Activated naive CD4-positive, alpha-beta T cell treated with anti-CD3 and anti-CD28 coated beads, Interleukin-2, amount 50 U/mL, for 24 hours (primary cell): ENCODE results near the gene PDGFC.
"Not testable (repeated sequence)": the region's sequence is repeated elsewhere in the genome, so short reads cannot be mapped to it uniquely, and the experiment has no call there.

ENCODE experiments used
- H3K27ac Mint-ChIP-seq: one replicate; pipeline ENCODE4 v1.8.0; 2021; ENCODE audit warnings: mild to moderate bottlenecking, mixed read lengths
- H3K27me3 Mint-ChIP-seq: one replicate; pipeline ENCODE4 v1.8.0; 2021; ENCODE audit warnings: mixed read lengths
- H3K36me3 Mint-ChIP-seq: one replicate; pipeline ENCODE4 v1.8.0; 2021; ENCODE audit warnings: mixed read lengths
- H3K4me1 Mint-ChIP-seq: one replicate; pipeline ENCODE4 v1.8.0; 2021; ENCODE audit warnings: mixed read lengths
- H3K4me3 Mint-ChIP-seq: one replicate; pipeline ENCODE4 v1.8.0; 2021; ENCODE audit warnings: mild to moderate bottlenecking, mixed read lengths
- H3K9me3 Mint-ChIP-seq: one replicate; pipeline ENCODE4 v1.8.0; 2021; ENCODE audit warnings: mixed read lengths

The PDGFC gene

DNA sequence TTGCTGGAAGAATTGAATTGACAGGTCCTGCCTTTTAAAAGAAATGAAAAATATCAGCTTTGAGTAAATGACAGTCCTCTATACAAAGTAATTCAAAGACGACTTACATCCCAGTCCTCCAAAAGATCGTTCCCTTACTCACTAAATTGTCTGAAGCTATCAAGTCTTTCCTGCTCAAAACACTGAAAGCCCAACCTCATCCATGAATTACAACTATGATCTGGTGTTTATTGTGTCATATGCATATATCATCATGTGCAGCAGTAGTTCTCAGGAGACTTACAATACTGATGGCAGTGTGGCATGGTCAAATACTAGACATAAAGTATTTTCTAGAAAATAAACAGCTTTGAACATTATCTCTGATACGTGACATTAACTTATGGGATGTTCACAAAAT lies 97.8 kb downstream of the PDGFC start:
- no peaks in the 10 kb centered on the region for H3K27me3 Mint-ChIP-seq
- no peaks in the 10 kb centered on the region for H3K4me1 Mint-ChIP-seq
- H3K36me3 Mint-ChIP-seq: no peaks in the 10 kb centered on the region
- H3K27ac Mint-ChIP-seq: no peak overlapping the region
- H3K9me3 Mint-ChIP-seq: peaks cover 5% of the 10 kb centered on the region
- H3K4me3 Mint-ChIP-seq: no peak overlapping the region

DNA sequence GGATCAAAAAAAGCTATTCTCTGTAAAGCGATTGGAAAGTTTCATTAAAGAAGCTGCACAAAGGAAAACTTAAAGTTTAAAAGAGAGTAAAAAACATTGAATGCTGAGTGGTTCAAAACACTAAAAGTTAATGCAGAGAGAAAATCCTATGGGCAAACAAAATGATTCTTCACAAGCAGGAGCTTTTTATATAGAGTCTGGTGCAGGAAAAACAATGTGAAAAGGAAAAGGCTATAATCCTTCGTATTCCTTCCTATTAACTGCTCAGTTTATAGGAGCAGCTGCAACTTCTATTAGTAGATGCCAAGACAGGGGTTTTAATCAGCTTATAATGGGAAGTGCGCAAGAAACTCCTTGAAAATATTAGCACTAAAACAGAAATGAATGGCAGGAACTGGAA lies 100.7 kb downstream of the PDGFC start:
- H3K9me3 Mint-ChIP-seq: no peaks in the 10 kb centered on the region
- no peak overlapping the region for H3K4me3 Mint-ChIP-seq
- H3K27me3 Mint-ChIP-seq: no peaks in the 10 kb centered on the region
- H3K4me1 Mint-ChIP-seq: no peaks in the 10 kb centered on the region
- H3K27ac Mint-ChIP-seq: no peak overlapping the region
- H3K36me3 Mint-ChIP-seq: no peaks in the 10 kb centered on the region

DNA sequence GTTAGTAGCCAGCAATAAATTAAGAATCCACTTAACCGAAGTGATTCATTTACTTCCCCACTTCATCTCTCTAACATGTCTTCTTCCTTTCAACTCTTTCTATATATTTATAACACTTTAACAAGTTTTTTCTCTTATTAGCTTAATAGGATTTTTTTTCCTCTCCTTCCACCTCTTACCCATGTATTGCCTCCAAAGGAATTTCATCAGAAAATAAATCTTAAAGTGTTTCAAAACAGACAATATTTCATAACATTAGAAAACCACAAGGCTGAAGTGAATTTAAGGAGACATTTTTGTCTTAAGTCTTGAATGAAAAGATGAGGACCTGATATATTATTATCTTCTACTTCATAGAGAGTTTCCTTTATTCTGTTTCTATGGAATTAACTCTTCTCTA lies 101.5 kb downstream of the PDGFC start:
- H3K27me3 Mint-ChIP-seq: no peaks in the 10 kb centered on the region
- H3K4me3 Mint-ChIP-seq: no peak overlapping the region
- no peak overlapping the region for H3K27ac Mint-ChIP-seq
- H3K9me3 Mint-ChIP-seq: peaks cover 4% of the 10 kb centered on the region
- H3K4me1 Mint-ChIP-seq: no peaks in the 10 kb centered on the region
- H3K36me3 Mint-ChIP-seq: no peaks in the 10 kb centered on the region

DNA sequence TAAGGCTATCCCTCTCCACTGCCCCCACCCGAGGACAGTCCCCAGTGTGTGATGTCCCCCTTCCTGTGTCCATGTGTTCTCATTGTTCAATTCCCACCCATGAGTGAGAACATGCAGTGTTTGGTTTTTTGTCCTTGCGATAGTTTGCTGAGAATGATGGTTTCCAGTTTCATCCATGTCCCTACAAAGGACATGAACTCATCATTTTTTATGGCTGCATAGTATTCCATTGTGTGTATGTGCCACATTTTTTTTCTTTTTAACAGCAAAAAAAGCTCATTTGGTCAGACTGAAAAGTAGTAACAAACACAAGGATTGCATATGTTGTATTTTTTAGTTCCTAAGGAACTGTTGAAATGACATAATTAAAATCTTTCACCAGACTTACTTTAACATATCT lies 105.5 kb downstream of the PDGFC start:
- not testable (repeated sequence) for H3K4me3 Mint-ChIP-seq

DNA sequence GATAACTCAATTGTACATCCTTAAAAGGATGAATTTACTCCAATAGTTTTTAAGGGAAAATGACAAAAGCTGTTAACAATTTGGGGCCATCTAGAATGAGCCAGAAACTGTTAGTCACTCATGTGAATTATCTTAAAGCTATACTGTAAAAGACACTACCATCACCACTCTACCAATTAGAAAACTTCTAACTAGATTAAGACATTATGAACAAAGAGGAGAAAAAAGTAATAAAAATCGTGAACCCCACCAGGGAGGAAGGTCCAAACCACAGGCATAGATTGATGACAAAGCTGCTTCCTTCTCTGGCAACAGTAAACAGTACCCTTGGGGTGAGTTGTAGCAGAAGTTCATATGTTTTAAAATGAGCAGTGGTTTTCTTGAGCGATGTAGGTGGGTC lies 106.1 kb downstream of the PDGFC start:
- H3K36me3 Mint-ChIP-seq: no peaks in the 10 kb centered on the region

More for the DNA sequence above, 105.5 kb downstream of the PDGFC start:
- H3K4me1 Mint-ChIP-seq, H3K27me3 Mint-ChIP-seq, H3K36me3 Mint-ChIP-seq, H3K9me3 Mint-ChIP-seq, H3K27ac Mint-ChIP-seq: not testable (repeated sequence)

DNA sequence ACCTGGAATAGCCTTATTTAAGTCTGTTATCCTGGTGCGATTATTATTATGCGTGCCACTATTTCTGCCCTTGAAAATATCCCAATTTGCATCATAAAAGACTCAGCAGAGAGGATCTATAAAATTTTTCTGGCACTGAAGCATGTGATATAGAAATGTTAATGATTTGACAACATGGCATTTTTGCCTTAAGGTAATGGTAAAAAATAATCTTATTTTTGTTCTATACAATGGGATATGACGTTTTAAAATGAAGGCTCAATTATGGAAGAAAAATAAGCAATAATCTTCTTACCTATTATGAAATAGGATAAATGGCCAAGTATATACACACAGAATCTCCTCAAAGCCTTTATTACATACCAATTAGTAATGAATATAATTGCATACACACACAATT lies 113.5 kb downstream of the PDGFC start:
- Mint-ChIP-seq H3K4me1 (no peaks in the 10 kb centered on the region), H3K27me3 (no peaks in the 10 kb centered on the region), H3K36me3 (no peaks in the 10 kb centered on the region), H3K27ac (no peak overlapping the region), H3K9me3 (peaks cover 4% of the 10 kb centered on the region), H3K4me3 (no peak overlapping the region)

More for the DNA sequence above, 106.1 kb downstream of the PDGFC start:
- H3K27me3 Mint-ChIP-seq: no peaks in the 10 kb centered on the region
- H3K9me3 Mint-ChIP-seq: peaks cover 4% of the 10 kb centered on the region
- H3K4me1 Mint-ChIP-seq: no peaks in the 10 kb centered on the region
- no peak overlapping the region for H3K4me3 Mint-ChIP-seq
- no peak overlapping the region for H3K27ac Mint-ChIP-seq

DNA sequence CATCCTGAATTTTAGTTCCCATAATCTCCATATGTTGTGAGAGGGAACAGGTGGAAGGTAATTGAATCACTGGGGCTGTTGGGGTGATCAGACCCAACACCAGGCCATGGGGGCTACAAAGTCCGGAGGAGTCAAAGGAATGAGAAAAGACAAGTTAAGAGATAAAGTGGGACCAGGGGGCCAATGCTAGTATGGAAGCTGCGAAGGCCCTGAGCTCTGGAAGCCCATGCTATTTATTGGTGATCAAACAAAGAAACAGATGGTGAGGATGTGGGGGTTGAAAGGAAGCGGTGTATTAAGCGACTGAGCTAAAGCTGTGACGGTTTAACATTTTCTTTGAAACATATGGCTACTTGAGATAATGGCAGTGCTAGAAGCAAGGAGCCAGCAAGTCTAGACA lies 132.8 kb downstream of the PDGFC start:
- Mint-ChIP-seq H3K27me3 (no peaks in the 10 kb centered on the region), H3K27ac (no peak overlapping the region), H3K9me3 (no peaks in the 10 kb centered on the region), H3K4me1 (no peaks in the 10 kb centered on the region), H3K4me3 (no peak overlapping the region), H3K36me3 (no peaks in the 10 kb centered on the region)

DNA sequence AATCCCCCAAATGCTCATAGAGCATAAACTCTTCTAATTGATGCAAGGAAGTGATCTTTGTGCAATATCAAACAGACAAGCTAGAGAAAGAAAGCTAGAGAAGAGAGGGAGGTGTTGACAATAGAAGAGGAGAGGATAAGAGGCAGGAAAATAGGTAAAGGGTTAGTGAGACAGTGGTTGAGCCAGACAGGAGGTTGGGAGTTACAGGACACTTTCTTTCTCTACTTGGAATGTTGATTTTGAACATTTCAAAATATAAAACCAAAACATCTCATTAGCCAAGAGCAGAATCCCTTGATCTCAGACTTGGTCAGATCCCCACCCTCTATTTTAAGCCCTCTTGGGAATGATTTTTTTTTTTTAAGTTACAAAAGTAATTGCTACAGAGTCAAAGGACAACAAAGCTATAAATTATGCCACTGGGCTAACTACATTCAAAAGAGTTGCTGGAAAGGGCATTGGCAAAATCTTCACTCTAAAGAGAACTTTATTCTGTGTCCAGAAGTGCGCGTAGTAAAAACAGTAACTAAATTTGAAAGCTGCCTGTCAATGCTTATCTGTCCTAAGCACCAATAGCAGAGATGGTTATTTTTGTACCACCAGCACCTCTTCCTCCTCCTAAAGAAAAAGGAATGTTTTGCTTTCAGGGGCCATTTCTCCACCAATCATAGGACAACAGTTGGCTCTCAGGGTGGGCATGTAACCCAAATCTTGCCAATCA lies 133.8 kb downstream of the PDGFC start:
- Mint-ChIP-seq H3K9me3 (no peaks in the 10 kb centered on the region), H3K36me3 (no peaks in the 10 kb centered on the region)

DNA sequence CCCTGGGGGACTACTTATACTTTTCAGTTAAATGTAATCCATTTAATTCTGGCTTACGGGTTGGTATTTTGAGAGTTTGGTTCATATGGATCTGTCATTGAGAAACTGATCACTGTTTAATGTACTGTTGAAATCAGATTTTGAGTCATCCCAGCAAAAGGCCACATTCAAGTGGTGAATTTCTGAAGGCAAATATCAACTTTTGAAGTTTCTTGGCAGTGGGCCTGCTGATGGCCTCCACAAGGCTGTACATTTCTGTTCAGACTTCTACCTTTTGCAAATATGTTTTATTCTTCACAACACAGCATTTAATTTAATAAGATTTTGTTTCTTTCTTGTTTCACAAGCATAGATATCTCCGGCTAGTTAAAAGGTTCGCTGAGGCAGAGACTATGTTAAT lies 138.7 kb downstream of the PDGFC start:
- H3K9me3 Mint-ChIP-seq: no peaks in the 10 kb centered on the region
- no peaks in the 10 kb centered on the region for H3K27me3 Mint-ChIP-seq
- no peaks in the 10 kb centered on the region for H3K4me1 Mint-ChIP-seq
- H3K36me3 Mint-ChIP-seq: no peaks in the 10 kb centered on the region
- no peak overlapping the region for H3K4me3 Mint-ChIP-seq
- H3K27ac Mint-ChIP-seq: no peak overlapping the region

More for the DNA sequence above, 133.8 kb downstream of the PDGFC start:
- Mint-ChIP-seq H3K4me3 (no peak overlapping the region), H3K4me1 (no peaks in the 10 kb centered on the region), H3K27me3 (no peaks in the 10 kb centered on the region), H3K27ac (no peak overlapping the region)

DNA sequence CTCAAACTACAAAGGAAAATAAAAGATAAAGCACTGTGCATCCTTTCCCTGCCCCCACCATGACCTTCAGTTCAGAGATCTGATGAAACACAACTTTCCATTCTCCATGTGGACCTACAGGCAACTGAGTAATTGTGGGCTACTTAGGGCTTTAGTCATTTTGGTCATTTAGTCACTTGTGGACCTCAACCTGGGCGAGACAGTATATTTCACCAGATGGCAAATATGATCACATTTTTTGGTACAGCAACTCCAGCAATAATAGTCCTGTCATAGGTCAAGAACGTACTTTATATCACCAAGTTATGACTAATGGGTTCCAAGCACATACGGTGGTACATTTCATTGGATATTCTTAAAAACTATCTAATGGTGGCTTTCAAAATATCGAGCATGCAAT lies 141.2 kb downstream of the PDGFC start:
- no peaks in the 10 kb centered on the region for H3K36me3 Mint-ChIP-seq
- H3K27ac Mint-ChIP-seq: no peak overlapping the region
- H3K9me3 Mint-ChIP-seq: no peaks in the 10 kb centered on the region
- no peak overlapping the region for H3K4me3 Mint-ChIP-seq
- H3K27me3 Mint-ChIP-seq: no peaks in the 10 kb centered on the region
- H3K4me1 Mint-ChIP-seq: no peaks in the 10 kb centered on the region

DNA sequence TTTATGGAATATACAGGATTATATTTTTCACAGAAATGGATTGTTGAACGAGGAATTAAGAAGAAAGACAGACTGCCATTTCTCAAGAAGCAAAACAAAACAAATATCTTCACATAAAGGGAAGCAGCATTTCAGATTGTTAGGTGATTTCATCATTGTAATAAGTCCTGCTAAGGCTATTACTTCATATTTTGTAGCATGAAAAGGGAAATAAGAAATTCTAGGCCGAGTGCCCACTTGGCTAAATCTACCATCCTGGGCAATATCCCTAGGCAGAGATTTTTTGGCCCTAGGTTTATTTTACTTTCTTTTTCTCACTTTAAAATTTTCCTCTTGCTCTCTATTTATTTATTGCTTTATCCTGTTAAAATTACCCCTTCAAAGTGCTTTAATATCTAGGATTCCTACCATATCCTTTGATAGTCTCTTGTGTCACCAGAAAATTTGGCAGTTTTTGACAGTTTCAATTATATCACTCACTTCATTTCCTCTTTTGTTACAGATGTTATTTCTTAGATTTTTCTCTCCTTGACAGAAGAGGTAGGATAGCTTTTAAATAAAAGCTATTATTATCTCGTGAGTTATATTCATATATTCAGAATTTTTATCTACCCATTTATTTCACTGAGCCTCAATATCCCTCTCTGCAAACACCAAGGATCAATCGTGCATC lies 142.3 kb downstream of the PDGFC start:
- Mint-ChIP-seq H3K4me3 (no peak overlapping the region), H3K27ac (no peak overlapping the region), H3K9me3 (no peaks in the 10 kb centered on the region), H3K4me1 (no peaks in the 10 kb centered on the region), H3K27me3 (no peaks in the 10 kb centered on the region), H3K36me3 (no peaks in the 10 kb centered on the region)

DNA sequence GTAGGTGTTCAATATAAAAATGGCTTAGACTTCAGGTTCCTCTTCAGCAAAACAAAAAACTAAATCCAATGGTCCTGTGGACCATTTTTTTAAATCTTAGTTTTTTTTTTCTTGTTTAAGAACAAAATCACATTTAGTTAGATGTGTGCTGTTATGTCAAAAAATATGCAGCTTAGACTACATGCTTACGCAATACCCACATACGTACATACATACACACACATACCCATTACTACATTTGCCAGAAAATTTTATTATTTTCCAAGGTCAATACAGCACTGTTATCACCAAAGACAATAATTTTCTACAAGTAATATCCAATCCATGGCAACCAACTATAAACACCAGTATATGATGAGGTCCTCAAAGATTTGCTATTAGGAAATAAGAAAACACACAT lies 144.1 kb downstream of the PDGFC start:
- no peak overlapping the region for H3K4me3 Mint-ChIP-seq
- no peaks in the 10 kb centered on the region for H3K4me1 Mint-ChIP-seq
- H3K9me3 Mint-ChIP-seq: no peaks in the 10 kb centered on the region

DNA sequence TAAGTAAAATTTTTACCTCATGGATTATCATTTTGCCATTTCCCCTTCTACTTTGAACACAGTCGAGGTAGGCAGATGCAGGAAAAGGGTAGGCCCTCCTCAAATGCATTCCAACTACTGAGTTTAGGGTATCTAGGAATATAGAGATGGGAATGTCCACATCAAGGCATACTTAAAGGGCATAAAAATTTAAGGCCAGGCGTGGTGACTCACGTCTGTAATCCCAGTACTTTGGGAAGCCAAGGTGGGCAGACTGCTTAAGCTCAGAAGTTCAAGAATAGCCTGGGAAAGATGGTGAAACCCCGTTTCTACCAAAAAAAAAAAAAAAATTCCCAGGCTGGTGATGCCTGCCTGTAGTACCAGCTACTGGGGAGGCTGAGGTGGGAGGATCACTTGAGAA lies 146.5 kb downstream of the PDGFC start:
- Mint-ChIP-seq H3K9me3 (peaks cover 5% of the 10 kb centered on the region), H3K27ac (no peak overlapping the region), H3K36me3 (no peaks in the 10 kb centered on the region), H3K4me3 (no peak overlapping the region), H3K4me1 (no peaks in the 10 kb centered on the region), H3K27me3 (no peaks in the 10 kb centered on the region)

More for the DNA sequence above, 144.1 kb downstream of the PDGFC start:
- Mint-ChIP-seq H3K36me3 (no peaks in the 10 kb centered on the region), H3K27ac (no peak overlapping the region), H3K27me3 (no peaks in the 10 kb centered on the region)

DNA sequence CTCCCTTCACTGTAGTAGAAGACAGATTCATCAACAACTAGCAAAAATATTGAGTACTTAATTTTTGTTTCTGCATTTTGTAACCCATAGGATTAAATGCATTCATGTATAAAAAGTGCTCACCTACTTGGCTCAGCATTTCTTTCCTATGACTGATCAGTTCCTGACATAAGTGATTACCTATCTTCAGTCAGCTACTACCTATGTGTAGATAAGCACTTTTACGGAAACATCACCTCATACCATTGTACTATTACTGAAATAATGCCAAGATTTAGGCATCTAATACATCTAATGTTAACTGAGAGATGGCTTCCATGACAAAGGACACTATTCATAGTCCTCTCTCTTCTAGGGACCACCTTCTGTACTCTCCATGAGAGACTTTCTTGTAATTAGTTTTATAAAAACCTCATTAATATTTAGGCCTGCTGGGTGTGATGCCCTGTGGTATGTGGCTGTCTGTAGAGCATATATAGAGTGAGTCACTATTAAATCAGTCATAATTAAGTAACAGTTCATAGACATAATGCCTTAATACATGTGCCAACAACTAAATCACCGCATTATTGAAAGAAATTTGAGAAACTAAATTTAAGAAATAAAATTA lies 147.0 kb downstream of the PDGFC start:
- Mint-ChIP-seq H3K27me3 (no peaks in the 10 kb centered on the region), H3K27ac (no peak overlapping the region), H3K4me1 (no peaks in the 10 kb centered on the region), H3K9me3 (peaks cover 5% of the 10 kb centered on the region), H3K4me3 (no peak overlapping the region), H3K36me3 (no peaks in the 10 kb centered on the region)

DNA sequence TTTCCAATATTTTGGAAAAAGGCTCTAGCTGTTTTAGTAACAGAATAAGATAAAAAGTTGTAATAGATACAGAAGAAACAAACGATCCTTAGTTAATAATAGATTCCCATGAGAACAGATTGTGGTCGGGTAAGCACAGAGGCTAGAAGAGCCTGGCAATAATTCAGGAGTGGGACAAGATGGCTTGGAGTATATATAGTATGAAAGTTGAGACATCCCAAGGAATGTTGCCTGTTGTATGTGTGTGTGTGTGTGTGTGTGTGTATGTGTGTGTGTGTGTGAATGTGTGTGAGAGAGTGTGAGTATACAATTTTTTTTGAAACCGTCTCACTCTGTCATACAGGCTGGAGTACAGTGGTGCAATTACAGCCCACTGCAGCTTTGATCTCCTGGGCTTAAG lies 150.7 kb downstream of the PDGFC start:
- Mint-ChIP-seq H3K36me3 (no peaks in the 10 kb centered on the region), H3K9me3 (peaks cover 5% of the 10 kb centered on the region), H3K4me3 (no peak overlapping the region), H3K27ac (no peak overlapping the region), H3K4me1 (no peaks in the 10 kb centered on the region), H3K27me3 (no peaks in the 10 kb centered on the region)

DNA sequence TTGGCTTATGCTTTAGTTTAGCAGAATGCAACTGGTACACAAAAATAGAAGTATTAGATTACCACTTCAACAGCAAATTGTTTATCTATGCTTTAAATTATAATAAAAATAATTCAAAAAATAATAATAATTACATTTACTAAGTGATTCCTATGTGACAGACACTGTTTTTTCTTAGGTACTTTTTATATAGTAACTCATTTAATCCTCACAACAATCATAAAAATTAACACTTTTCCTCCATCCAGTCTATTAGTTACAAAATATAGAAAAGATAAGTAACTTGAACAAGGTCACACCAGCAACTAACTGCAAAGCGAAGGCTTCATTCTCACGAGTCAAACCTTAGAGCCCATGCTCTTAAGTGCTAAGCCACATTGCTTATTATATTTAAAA lies 155.2 kb downstream of the PDGFC start:
- H3K27ac Mint-ChIP-seq: no peak overlapping the region
- H3K27me3 Mint-ChIP-seq: no peaks in the 10 kb centered on the region
- H3K36me3 Mint-ChIP-seq: no peaks in the 10 kb centered on the region
- H3K9me3 Mint-ChIP-seq: peaks cover 5% of the 10 kb centered on the region
- H3K4me1 Mint-ChIP-seq: no peaks in the 10 kb centered on the region
- H3K4me3 Mint-ChIP-seq: no peak overlapping the region
